BLaER1 treated with 17β-estradiol and CSF1 and Interleukin-3, amounts not matched to agents 10 nM and 100 nM (cell line): ENCODE measurements around the gene NCAM2.

Source experiments
- H3K27ac ChIP-seq, 11 experiments: shearing (Covaris generic); formaldehyde crosslinking; 2 replicates each; pipeline ENCODE4 v1.8.1; 2022
- H3K27me3 ChIP-seq, 11 experiments: shearing (Covaris generic); formaldehyde crosslinking; 2 replicates each; pipeline ENCODE4 v1.8.1; 2022
- H3K36me3 ChIP-seq, 11 experiments: shearing (Covaris generic); formaldehyde crosslinking; 2 replicates each; pipeline ENCODE4 v1.8.1; 2022
- H3K4me1 ChIP-seq, 10 experiments: shearing (Covaris generic); formaldehyde crosslinking; 2 replicates each; pipeline ENCODE4 v1.8.1; 2022
- H3K4me2 ChIP-seq, 11 experiments: shearing (Covaris generic); formaldehyde crosslinking; 2 replicates each; pipeline ENCODE4 v1.8.1; 2022
- H3K4me3 ChIP-seq, 10 experiments: shearing (Covaris generic); formaldehyde crosslinking; 2 replicates each; pipeline ENCODE4 v1.8.1; 2022
- H3K9ac ChIP-seq, 11 experiments: shearing (Covaris generic); formaldehyde crosslinking; 2 replicates each; pipeline ENCODE4 v1.8.1; 2022
- H3K9me3 ChIP-seq, 11 experiments: shearing (Covaris generic); formaldehyde crosslinking; replicated peaks in 1 of 11; 2 replicates each; pipeline ENCODE4 v1.8.1; 2022
- H4K20me1 ChIP-seq, 11 experiments: shearing (Covaris generic); formaldehyde crosslinking; 2 replicates each; pipeline ENCODE4 v1.8.1; 2022
- Cebpa-rat ChIP-seq, 11 experiments: shearing (Covaris generic); IDR thresholded peaks; 2 replicates each; pipeline ENCODE4 v1.8.1; 2022

NCAM2 gene

DNA sequence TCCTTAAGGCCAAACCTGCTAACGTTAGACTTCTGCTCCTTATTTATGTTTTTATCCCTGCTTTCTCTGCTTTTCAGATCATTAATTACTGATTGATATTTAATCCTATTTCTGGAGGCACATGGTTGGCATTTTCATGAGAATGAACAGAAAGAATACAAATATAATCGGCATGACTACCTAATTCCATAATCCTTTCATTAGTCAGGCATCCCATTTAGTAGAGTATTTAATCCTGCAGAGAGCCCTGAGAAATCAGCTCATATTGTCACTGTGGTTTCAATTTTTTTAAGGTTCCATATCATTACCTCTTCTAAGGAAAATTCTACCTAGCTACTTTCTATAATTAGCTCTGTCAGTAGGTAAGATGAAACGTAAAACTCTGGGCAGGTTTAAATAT lies 238.8 kb downstream of the NCAM2 start:
- Histone ChIP-seq H3K4me2 (no peak overlapping the region), H3K4me3 (no peak overlapping the region), H3K27me3 (no peaks in the 10 kb centered on the region), H3K27ac (no peak overlapping the region), H3K36me3 (no peaks in the 10 kb centered on the region), H4K20me1 (no peaks in the 10 kb centered on the region), H3K9me3 (no peaks in the 10 kb centered on the region), H3K9ac (no peak overlapping the region), H3K4me1 (no peaks in the 10 kb centered on the region)
- TF ChIP-seq Cebpa-rat (IDR thresholded peaks at IDR 0.05): no peak

DNA sequence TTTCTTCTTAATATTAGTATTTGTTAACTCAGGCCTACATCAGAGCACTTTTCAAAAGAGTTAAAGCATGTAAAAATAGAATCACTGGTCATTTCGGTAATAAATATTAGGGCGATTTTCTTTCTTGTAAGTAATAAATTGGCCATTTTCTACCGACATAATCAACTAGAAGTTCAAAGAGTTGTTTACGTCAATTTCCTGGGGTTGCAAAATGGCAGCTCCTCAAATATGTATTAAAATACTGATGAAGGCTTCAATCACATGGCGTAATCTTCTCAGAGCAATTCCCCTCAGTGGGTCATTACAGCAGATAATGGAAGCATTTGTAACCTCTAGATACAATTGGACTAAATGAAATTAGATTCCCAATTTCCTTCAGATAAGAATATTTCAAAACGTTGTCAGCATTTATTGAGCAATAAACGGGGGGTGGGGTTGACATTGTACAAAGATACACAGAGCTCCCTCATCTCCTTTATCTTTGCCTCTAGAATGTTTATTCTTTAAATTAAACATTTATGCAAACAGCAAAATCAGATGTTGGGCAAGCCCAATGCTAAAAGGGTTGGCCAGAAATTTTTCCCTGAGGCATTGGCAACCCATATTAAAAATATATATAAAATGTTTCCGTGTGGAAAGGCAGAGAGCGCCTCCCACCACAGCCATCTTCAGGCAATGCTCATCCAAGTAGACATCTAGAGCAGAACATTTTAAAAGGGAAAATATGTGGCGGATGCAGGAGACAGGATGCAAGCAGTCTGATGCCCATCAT lies 240.6 kb downstream of the NCAM2 start:
- H3K9me3 ChIP-seq: no peaks in the 10 kb centered on the region
- H3K4me1 ChIP-seq: no peaks in the 10 kb centered on the region
- H3K4me2 ChIP-seq: no peak overlapping the region
- no peaks in the 10 kb centered on the region for H3K36me3 ChIP-seq
- no peak overlapping the region for H3K4me3 ChIP-seq
- no peak overlapping the region for H3K27ac ChIP-seq
- TF ChIP-seq Cebpa-rat (IDR thresholded peaks at IDR 0.05): no peak
- H3K27me3 ChIP-seq: peaks cover 0 to 4% (median 0%) of the 10 kb centered on the region in 11 experiments; a peak in 2 of 22 replicates
- H3K9ac ChIP-seq: no peak overlapping the region
- no peaks in the 10 kb centered on the region for H4K20me1 ChIP-seq

DNA sequence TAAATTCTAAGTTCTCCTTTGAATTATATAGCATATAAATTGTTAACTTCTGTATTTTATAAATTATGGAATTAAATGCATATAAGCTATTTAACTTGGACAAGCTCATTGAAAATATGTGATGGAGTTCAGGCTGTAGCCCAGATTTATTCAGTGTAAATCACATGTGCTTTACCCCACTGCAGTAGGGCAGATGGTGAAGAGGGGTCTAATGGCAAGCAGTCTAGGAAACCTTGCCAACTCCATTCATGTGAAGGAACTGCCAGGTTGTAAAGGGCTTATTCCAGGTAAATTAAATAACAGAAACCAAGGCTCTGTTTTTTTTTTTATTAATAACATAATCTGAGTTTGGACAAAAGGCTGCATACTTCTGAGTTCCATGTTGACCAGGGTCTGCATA lies 243.2 kb downstream of the NCAM2 start:
- peaks cover 0 to 8% (median 1%) of the 10 kb centered on the region in 10 experiments; a peak in 4 of 20 replicates for H3K4me1 ChIP-seq

DNA sequence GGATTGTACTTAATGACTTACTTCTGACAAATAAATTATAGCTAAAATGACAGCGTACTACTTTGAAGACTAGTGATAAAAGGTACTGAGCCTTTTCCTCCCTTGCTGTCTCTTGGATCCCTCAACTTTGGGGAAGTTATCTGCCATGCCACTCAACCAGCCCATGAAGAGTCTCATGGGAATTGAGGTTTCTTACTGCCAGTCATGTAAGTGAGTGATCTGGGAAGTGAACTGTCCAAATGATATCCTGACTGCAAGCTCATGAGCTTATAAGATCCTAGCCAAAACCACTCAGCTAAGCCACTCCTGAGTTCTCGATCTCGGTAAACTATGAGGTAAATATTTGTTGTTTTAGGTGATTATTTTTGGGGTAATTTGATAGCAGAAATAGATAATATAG lies 247.8 kb downstream of the NCAM2 start:
- Histone ChIP-seq H3K9me3 (no peaks in the 10 kb centered on the region), H3K36me3 (no peaks in the 10 kb centered on the region), H3K9ac (no peak overlapping the region), H3K4me2 (peak overlapping the region in 3 of 11 experiments; percentile 3 to 23 (median 14); a peak in 1 of 22 replicates), H3K4me1 (peaks cover 0 to 9% (median 1%) of the 10 kb centered on the region in 10 experiments; a peak in 4 of 20 replicates), H3K4me3 (no peak overlapping the region), H3K27ac (no peak overlapping the region), H4K20me1 (no peaks in the 10 kb centered on the region), H3K27me3 (peaks cover 0 to 9% (median 0%) of the 10 kb centered on the region in 11 experiments; a peak in 2 of 22 replicates)
- no peak for TF ChIP-seq Cebpa-rat (IDR thresholded peaks at IDR 0.05)

More for the DNA sequence above, 243.2 kb downstream of the NCAM2 start:
- Histone ChIP-seq H3K4me3 (no peak overlapping the region), H3K9me3 (no peaks in the 10 kb centered on the region), H3K36me3 (no peaks in the 10 kb centered on the region), H3K4me2 (no peak overlapping the region), H4K20me1 (no peaks in the 10 kb centered on the region), H3K27ac (no peak overlapping the region), H3K27me3 (peaks cover 0 to 9% (median 0%) of the 10 kb centered on the region in 11 experiments; a peak in 2 of 22 replicates), H3K9ac (no peak overlapping the region)
- no peak for TF ChIP-seq Cebpa-rat (IDR thresholded peaks at IDR 0.05)

DNA sequence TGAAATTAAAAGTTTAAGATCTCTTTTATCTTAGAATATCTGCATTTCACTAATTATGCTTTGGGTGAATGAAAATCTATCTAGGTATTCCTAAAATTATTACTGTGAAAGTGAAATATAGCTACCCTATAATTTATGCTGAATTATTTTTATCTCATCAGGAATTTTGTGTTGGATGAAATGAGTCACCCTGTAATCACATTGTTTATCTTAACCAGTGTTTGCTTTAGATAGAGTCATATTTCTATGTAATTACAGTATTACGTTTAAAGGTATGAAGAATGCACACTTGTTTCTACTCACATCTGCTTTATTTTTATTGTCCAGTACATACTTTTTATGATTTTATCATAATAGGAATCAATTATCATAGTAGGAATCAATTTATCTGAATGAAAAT lies 249.2 kb downstream of the NCAM2 start:
- H3K4me2 ChIP-seq: no peak overlapping the region
- H4K20me1 ChIP-seq: no peaks in the 10 kb centered on the region
- peaks cover 0 to 9% (median 0%) of the 10 kb centered on the region in 11 experiments; a peak in 2 of 22 replicates for H3K27me3 ChIP-seq
- no peaks in the 10 kb centered on the region for H3K9me3 ChIP-seq
- H3K27ac ChIP-seq: no peak overlapping the region
- H3K4me3 ChIP-seq: no peak overlapping the region
- peaks cover 0 to 11% (median 2%) of the 10 kb centered on the region in 10 experiments; a peak in 10 of 20 replicates for H3K4me1 ChIP-seq
- no peaks in the 10 kb centered on the region for H3K36me3 ChIP-seq
- TF ChIP-seq Cebpa-rat (IDR thresholded peaks at IDR 0.05): no peak
- H3K9ac ChIP-seq: no peak overlapping the region

DNA sequence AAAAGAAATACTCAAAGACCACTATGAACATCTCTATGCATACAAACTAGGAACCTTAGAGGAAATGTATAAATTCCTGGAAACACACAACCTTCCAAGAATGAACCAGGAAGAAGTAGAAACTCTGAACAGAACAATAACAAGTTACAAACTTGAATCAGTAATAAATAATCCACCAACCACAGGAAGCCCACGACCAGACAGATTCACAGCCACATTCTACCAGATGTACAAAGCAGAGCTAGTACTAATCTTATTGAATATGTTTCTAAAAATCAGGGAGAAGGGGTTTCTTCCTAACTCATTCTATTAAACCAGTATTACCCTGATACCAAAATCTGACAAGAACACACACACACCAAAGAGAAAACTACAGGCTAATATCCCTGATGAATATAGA lies 263.8 kb downstream of the NCAM2 start:
- no peak for TF ChIP-seq Cebpa-rat (IDR thresholded peaks at IDR 0.05)
- no peak overlapping the region for H3K4me2 ChIP-seq
- no peak overlapping the region for H3K27ac ChIP-seq

DNA sequence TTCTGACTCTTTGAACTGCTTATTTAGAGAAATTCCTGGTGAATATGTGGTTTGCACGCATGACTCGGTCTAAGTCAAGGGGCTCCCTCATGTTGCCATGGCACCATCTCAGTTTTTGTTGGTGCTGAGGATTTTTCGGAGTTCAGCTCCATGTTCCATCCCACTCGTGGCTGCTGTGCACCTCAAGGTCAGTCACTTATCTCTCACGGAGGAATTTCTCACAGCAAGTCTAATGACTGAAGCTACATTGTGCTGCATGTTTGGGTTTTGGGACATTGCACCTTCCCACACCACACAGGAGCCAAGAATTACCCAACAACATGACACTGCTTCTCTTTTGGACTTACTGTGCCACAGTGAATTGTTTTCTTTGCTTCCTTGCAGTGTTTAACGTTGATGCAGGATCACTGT lies 269.9 kb downstream of the NCAM2 start:
- Histone ChIP-seq H3K36me3 (no peaks in the 10 kb centered on the region), H3K9me3 (no peaks in the 10 kb centered on the region), H4K20me1 (no peaks in the 10 kb centered on the region), H3K9ac (no peak overlapping the region), H3K4me2 (no peak overlapping the region), H3K4me3 (no peak overlapping the region), H3K4me1 (no peaks in the 10 kb centered on the region), H3K27me3 (no peaks in the 10 kb centered on the region), H3K27ac (no peak overlapping the region)
- no peak for TF ChIP-seq Cebpa-rat (IDR thresholded peaks at IDR 0.05)

More for the DNA sequence above, 263.8 kb downstream of the NCAM2 start:
- H3K36me3 ChIP-seq: no peaks in the 10 kb centered on the region
- no peak overlapping the region for H3K4me3 ChIP-seq
- H3K9ac ChIP-seq: no peak overlapping the region
- peaks cover 0 to 14% (median 5%) of the 10 kb centered on the region in 11 experiments; a peak in 7 of 22 replicates for H3K9me3 ChIP-seq
- H4K20me1 ChIP-seq: no peaks in the 10 kb centered on the region
- H3K4me1 ChIP-seq: no peaks in the 10 kb centered on the region
- no peaks in the 10 kb centered on the region for H3K27me3 ChIP-seq

DNA sequence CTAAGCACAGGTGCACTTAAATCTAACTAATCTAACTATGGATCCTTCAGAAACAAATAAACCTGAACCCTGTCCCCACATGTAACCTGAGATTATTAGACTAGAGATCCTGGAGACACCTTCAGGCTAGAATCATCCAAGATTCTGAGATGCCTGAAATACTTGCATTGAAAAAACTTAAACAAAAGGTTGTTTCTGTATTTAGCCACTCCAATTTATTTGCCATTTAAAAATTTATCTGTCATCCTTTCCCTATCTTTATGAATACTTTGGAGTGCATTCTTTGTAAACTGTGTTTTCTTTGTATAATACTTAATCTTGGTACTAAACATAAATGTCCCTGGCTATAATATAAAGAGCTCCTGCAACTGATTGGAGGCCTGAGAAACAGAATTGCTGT lies 270.7 kb downstream of the NCAM2 start:
- Histone ChIP-seq H3K27ac (no peak overlapping the region), H3K36me3 (no peaks in the 10 kb centered on the region), H3K9me3 (no peaks in the 10 kb centered on the region), H4K20me1 (no peaks in the 10 kb centered on the region), H3K4me1 (no peaks in the 10 kb centered on the region), H3K9ac (no peak overlapping the region), H3K4me3 (no peak overlapping the region), H3K27me3 (no peaks in the 10 kb centered on the region), H3K4me2 (no peak overlapping the region)
- no peak for TF ChIP-seq Cebpa-rat (IDR thresholded peaks at IDR 0.05)

DNA sequence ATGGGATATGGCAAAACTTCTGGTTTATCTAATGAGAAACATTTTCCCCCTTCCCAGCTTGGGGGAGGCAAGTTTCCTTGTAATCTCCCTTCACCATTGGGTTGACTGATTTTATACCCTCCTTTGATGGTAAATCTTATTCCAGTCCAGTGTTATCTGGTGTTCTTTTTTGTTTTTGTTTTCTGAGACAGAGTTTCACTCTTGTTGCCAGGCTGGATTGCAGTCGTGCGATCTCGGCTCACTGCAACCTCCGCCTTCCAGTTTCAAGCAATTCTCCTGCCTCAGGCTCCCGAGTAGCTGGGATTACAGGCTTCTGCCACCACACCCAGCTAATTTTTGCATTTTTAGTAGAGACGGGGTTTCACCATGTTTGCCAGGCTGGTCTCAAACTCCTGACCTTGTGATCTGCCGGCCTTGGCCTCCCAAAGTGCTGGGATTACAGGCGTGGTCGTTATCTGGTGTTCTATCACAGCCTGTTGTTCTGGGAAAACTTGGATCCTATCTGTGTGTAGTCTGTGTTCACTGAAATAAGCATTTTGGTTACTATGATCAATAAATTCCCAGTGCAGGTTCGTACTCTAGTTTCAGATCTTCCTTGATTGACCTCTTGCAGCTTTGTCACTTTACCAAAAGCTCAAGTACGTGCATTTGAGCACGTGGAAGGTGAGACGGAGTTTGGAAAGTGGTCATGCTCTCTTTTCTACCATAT lies 281.1 kb downstream of the NCAM2 start:
- no peak for TF ChIP-seq Cebpa-rat (IDR thresholded peaks at IDR 0.05)
- H3K9ac ChIP-seq: no peak overlapping the region
- H3K9me3 ChIP-seq: no peaks in the 10 kb centered on the region

More for the DNA sequence above, 281.1 kb downstream of the NCAM2 start:
- no peaks in the 10 kb centered on the region for H4K20me1 ChIP-seq
- no peak overlapping the region for H3K27ac ChIP-seq
- no peaks in the 10 kb centered on the region for H3K36me3 ChIP-seq
- H3K4me2 ChIP-seq: no peak overlapping the region
- no peak overlapping the region for H3K4me3 ChIP-seq
- no peaks in the 10 kb centered on the region for H3K27me3 ChIP-seq
- H3K4me1 ChIP-seq: no peaks in the 10 kb centered on the region
